ENCODE results near the gene ZNF157.

Gene ZNF157

GRCh38 chrX:47447607-47448006, 77.2 kb downstream of the ZNF157 start:
- no peak for DNase-seq (ENCODE audit: low spot score)

- DNase-seq (ENCODE audit: low spot score) = no peak
Observed at GRCh38 chrX:47448165-47448806, 77.9 kb downstream of the ZNF157 start.

- no peak for DNase-seq (ENCODE audit: low spot score)
Observed at GRCh38 chrX:47452112-47452511, 81.7 kb downstream of the ZNF157 start.

- DNase-seq (ENCODE audit: low spot score) = no peak
Observed at GRCh38 chrX:47456080-47456479, 85.7 kb downstream of the ZNF157 start.

- no peak for DNase-seq (ENCODE audit: low spot score)
Observed at GRCh38 chrX:47458528-47458927, 88.2 kb downstream of the ZNF157 start.

- DNase-seq (ENCODE audit: low spot score) = no peak
Observed at GRCh38 chrX:47460561-47460960, 90.2 kb downstream of the ZNF157 start.
